ENCODE results near the gene PCSK6.
"Not testable (repeated sequence)": the region's sequence is repeated elsewhere in the genome, so short reads cannot be mapped to it uniquely, and the experiment has no call there.

The PCSK6 gene

DNA sequence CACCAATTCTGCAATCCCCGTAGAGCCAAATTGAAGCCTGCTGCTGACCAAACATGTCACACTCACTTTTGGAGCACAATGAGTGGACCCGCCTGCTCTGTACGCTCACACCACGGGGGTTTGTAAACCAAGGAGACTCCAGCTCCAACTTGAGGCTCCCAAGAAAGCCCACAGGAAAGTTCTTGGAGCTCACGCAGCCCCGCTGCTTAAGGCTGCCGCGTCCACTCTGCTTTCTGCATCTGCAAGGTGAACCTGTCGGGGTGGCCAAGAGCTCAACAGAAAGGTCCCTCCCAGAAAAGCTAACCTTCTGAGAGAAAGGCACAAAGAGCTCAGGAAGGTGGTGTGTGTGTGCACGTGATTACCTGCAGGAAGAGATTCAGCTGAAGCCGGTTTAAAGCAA is 94.9 kb downstream of the PCSK6 start:
- DNase-seq, result no peak

DNA sequence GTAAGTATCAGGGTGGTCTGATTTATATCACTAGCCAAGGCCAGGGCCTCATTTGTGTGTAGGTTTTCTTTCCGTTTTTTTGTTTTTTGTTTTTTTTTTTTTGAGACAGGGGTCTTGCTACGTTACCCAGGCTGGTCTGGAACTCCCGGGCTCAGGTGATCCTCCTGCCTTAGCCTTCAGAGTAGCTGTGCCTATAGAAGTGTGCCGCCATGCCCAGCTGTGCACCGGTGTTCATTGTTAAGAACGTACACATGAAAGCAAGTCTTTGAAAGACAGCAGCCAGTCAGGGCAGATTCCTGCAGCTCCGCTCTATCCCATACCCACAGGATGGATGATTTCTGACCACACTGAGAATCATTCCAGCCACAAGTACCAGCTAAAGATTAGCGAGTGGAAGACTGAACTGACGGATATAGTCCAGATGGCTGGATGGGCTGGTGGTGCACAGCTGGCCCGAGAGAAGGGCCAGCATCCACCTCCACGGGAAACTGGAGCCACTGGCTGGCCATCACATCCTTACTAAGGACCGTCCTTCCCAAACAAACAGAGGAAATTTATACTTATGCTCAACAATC is 95.4 kb downstream of the PCSK6 start:
- no peak for DNase-seq

DNA sequence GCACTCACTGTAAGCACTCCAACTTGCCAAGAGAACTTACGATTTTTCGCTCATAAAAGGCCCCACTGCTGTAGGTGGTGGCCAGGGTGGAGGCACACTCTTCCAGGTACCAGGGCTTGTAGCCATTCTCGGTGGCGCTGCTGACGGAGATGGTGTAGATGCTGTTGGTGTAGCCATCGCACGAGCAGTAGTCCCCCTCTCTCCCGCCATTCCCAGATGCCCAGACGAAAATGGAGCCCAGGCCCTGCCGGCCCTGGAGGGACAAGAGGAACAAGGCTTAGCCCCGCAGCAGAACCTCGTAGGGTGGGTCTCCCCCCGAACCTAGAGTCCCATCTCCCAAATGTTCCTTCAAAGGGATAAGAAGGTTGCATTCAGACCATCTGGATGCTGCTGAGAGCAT is 96.3 kb downstream of the PCSK6 start:
- DNase-seq, result no peak

DNA sequence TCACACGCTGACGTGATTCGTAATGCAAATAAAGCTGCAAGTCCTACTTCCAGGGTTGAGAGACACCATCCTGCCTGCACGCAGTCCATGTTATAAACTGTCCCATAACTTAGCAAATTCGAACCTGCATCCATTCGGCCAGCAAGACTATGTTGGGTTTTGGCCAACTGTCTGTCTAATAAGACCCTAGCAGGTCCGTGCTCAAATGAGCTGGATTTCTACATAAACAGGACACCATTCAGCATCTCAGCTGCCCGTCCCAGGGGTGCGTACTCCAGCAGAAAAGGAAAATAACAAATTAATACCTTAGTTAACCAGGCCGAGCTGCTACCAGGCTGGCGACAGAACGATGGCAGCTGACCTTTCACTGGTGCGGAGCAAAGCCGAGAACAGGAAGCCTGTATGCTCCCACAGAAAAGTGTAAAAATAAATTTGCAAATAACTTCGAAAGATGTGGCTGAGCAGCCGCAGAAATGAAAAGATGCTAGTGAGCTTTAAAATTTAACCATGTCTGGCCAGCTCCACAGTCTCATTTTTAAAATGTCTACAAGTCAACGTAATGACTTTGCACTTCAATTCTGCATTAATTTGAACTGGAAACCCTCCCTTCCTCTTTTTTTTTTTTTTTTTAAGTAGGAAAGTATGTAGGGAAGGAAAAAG is 97.4 kb downstream of the PCSK6 start:
- DNase-seq, result no peak

DNA sequence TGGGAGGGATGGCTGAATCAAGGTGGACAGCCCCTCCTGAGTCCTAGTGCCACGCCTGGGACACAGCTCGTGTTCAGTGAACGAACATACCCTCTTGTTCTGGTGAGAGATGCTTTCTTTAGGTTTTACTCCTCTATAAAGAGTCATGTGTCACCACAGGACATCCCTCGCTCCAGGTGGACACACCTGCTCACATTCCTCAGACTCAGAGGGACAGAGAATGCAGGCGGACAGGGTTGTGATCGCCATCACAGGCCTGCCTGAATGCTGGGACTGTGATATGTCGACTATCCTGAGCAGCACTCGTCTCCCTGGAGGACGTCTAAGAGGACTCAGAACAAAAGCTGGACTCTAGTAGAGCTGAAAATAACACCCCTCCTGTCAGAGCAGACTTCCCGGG is 98.1 kb downstream of the PCSK6 start:
- no peak for DNase-seq

DNA sequence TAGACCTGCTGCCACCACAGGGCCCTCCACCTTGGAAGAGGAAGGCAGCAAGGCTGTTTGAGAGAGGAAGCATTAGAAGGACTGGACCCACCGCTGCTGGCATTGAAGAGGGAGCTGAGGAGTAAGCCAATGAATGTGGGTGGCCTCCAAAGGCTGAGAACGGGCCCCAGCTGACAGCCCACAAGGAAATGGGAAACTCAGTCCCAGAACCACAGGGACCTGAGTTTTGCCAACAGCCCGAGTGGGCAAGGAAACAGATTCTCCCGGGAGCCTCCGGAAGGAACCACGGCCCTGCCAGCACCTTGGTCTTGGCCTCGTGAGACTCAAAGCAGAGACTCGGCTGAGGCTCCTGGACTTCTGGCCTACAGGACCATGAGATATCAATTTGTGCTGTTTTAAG is 99.0 kb downstream of the PCSK6 start:
- DNase-seq, result no peak

DNA sequence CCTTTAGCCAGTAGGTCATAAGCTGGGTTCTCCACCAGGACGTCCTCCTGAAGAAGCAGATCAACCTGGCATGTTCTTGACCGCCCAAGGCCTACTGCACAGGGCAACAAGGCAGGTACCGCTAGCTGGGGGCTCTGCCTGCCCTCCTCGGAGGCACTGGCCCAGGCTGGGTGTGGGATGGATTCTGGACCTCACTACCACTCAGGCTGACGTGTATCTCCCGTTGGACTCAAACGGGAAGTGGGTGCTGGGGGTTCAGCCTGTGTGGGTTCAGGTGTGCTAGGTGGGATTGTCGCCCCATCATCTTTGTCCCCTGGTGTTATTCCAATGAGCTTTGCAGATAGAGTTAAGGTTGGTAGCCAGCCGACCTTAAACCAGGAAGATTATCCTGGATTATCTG is 99.4 kb downstream of the PCSK6 start:
- no peak for DNase-seq

DNA sequence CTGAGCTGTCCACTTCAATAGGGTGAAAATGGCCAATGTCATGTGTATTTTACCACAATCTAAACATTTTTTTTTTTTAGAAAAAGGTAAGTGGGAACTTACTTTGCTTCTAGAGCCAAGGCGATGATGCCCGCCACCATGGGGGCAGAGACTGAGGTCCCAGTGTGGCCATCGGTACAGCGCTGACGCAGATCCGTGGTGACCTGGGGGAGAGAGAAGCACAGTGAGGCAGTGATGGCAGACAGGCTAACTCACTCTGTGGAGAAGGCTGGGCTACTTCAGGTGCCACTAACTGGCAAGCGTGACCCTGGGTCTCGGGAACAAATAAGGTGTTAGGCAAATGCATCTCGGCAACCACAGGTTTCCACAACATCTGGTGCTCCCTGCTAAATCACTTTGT is 100.1 kb downstream of the PCSK6 start:
- no peak for DNase-seq

DNA sequence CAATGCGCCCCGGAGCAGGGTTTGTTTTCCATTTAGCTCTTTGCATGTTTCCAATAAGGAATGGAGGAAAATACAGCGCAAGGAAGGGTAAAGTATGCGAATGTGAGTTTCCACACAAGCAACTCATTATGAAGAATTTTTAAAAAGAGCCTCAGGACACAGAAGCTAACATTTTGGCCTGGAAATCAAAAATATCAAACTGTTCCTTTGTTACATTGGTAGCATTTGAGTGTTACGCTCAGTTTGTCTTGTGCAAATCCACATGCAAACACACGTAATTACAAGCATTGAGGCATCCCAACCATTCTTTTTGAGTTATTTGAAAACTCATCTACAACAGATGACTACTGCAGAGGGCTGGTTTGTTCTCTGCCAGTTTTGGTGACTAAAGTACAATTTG is 101.5 kb downstream of the PCSK6 start:
- DNase-seq, result no peak

DNA sequence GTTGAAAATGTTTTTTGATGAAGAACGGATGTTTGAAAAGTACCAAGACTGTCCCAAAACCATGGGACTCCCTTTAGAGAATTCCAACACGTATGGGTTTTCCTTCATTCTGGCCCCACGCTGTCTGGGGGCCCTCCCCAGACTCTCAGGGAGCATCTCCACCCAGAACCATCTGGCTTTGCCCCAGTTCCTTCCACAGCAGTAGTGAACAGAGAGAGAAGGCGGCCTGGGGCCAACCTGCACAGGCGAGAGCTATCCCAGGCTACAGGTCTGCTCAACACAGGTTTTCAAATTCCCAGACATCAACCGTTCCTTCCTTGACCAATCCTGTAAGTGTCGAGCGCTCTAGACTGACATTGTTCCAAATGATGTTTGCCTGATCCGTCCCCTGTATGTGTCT is 101.9 kb downstream of the PCSK6 start:
- no peak for DNase-seq

DNA sequence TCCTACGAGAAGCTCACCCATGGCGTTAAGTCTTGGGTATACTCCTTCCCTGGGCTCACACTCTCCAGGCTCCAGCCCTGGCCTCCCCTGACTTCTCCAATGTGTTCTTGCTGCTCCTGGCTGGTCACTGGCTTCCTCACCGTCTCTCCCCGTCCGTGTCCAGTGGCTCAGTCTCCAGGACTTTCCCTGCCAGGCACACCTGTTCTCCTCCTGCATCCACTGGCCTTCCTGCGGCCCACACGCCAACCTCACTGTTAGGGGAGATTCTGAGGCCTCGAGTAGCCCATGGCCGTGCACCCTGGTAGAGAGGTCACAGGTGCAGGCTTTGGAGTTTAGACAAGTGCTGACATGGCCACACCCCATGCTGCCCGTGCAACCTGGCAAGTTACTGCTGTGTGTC is 102.5 kb downstream of the PCSK6 start:
- no peak for DNase-seq

DNA sequence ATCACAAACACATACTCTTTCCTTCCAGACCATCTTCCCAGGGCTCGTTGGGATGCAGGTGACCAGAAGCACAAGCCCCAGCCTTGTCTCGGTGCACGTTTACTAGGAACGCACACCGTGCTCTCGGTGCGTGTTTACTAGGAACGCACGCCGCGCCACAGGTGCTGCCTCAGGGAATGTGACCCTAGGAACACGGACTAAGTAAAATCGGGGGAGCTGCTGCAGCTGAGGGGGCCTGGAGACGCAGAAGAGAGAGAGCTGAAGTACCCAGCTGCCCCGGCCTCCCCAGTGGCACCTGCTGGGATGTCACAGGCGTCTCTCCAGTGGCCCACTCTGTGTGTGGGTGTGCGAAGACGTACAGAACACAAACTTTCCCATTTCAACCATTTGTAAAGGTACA is 103.5 kb downstream of the PCSK6 start:
- no peak for DNase-seq

DNA sequence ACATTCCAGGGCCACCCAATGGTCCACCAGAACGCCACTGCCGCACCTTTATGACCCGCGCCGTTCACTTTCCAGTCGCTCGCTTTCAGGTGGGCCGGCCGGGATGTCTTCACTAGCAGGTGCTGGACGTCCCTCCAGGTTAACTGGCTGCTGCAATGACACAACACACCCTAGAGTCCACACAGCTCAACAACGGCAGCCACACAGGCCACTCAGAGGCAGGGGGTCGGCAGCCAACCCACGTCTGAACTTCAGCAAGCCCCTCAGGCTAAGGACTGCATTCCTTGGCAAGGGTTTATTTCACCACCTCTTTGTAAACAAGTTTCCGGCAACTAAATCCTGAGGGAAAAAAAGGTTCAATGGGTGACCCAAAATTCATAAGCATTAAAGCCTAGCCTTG is 105.2 kb downstream of the PCSK6 start:
- no peak for DNase-seq

DNA sequence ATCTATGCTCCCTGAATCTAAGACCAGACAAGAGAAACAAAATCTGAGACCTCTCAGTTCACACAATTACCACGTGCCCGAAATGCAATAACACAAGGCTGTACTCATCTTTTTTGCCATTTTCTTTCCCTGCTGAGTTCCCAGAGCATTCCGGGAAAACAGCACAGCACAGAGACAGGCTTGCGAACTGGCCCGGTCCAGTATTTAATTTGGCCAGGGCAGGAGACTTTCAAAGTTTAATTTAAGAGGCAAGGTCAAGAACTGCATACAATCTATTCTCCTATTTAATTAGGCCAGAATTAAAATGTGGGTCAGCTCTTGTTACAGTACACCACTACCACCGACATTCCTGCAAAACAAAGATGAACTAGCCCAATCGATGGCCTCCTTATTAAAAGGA is 107.0 kb downstream of the PCSK6 start:
- no peak for DNase-seq

DNA sequence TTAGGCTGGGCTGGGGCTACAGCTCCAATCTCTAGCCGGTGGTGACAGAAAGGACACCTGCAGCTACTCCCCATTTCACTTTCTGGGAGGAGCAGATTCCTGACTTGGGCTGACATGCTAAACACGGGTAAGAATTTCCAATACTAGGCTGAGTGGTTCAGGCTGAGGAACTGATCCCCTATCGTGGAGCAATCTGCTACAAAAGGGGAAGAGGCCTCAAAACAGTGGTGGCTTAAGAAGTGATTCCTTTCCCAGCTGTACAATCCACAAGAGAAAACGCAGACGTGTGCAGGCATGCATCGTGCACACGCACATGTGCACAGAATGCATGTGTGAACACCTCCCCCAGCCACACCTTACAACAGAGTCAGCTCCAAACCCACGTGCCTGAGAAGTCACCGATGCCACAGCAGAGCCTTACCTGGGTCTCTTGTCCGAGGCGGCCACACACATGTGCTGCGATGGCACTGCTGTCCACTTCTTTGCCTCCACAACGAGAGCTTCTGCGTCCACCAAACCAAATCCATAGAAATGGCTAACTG is 107.8 kb downstream of the PCSK6 start:
- no peak for DNase-seq

DNA sequence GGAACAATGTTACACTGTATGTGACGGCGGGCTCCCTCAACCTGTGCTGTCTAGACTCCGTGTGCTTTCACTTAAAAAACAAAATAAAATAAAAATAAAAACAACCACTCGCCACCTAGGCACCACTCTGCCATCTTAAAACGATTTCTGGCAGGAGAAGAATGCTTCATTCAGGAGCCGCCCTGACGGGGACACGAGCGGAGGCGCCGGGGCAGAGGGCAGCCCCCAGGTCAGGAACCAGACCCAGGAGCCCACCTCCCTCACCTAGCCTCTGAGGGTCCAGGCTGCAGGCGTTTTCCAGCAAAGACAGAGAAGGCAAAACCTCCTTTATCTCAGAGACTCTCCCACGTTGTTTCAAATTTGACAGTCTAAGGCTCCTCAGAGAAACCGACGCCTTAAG is 109.4 kb downstream of the PCSK6 start:
- no peak for DNase-seq

DNA sequence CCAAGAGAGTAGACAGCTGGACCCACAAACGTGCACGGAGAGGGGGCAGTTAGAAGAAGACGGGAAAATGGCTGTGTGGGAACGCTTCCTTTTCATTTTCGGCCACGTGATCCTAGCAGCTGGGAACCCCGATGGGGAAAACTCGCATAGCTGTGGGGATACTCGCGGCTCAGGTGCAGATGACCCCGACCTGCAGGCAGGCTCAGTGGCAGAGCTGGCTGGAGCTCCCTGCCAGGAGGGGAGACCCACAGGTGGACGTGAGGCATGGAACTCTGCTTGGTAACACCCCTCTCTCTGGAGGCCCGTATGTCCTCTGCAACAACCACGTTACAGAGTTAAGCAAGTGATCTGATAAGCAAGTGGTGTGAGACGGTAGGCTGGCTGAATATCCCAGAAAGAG is 109.9 kb downstream of the PCSK6 start:
- no peak for DNase-seq

DNA sequence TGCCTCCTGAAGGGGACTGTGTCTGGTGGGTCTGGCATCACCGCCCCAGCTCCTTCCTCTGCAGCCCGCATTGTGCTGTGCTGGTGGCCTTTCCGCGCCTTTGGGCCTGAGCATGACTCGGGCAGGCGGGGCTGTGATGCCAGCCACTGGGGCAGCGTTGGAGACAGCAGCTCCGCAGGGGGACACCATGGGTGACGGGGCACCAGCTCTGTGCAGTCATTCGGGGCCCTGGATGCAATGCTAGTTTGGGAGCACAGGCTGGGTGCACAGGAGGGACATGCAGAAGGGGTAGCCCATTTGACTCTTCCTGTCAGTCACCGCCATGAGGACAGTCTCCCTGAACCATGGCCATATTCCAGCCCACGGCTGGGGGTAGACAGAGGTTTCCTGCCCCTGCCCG is 110.6 kb downstream of the PCSK6 start:
- DNase-seq, result no peak

DNA sequence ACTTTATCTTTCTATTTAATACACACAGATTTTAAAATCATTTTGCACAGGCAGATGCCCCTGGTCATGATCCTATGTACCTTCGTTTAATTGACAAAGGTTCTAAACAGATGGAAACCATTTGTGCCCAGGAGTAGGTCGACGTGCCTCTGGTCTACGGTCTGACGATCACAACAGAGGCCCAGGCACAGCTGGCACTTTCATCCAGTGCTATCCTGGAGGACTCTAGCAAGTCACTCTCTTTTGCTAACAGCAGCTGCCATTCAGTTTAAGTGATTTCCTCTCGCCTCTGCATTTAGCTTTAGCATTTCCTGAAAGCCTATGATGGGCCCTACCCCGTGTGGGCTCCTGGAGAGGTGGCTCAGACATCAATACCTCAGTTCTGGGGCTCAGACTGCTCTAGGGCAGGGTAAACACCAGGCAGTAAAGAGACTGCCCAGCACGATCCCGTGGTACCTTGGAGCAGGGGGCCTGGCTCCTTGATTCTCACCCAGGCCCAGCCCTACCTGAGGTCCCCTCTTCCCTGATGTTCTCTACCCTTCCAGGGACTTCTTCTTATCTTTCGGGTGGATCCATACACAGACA is 111.2 kb downstream of the PCSK6 start:
- DNase-seq, result no peak

DNA sequence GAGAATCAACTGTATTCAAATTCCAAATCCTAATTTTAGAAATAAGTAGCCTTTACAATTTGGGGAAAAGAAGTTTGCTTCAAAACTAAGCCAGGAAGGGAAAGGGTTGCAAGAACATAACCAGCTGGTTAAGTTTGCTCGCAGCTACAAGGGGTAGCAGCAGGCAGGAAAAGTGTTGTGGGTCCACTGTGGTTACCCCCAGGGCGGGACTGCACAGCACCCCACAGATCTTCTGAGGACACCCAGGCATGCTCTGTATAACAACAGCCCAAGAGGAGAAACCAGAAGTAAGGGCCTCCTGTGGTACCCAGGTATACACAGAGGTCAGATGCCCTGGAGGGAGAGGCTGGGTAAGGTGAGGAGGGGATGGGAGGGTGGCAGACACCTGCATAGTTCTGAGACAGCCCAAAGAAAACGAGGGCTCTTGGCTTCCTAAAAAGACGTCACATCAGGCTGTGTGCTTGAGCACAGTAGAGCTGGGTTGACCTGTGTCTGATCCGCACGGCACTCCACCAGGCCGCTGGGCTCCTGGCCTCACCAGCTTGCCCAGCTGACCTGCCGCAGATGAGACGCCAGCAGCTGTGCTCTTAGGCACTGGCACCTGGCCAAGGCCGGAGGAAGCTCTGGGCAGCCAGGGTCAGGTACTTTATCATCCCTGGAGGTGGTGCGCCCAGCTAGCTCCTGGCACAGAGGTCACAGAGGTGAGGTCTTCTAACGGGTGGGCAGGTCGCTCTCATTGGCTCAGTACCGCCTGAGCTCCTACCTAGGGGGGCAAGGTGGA is 112.7 kb downstream of the PCSK6 start:
- no peak for DNase-seq

DNA sequence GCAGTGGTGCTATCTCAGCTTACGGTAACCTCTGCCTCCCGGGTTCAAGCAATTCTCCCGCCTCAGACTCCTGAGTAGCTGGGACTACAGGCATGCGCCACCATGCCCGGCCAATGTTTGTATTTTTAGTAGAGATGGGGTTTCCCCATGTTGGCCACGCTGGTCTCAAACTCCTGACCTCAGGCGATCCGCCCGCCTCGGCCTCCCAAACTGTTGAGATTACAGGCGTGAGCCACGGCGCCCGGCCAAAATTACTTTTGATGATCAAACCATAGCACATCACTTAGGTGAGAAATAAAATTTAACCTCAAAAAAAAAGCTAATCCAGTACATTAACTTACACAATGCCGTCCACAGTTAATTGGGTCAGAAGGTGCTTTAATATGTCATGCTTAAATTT is 114.5 kb downstream of the PCSK6 start:
- DNase-seq, result not testable (repeated sequence)

DNA sequence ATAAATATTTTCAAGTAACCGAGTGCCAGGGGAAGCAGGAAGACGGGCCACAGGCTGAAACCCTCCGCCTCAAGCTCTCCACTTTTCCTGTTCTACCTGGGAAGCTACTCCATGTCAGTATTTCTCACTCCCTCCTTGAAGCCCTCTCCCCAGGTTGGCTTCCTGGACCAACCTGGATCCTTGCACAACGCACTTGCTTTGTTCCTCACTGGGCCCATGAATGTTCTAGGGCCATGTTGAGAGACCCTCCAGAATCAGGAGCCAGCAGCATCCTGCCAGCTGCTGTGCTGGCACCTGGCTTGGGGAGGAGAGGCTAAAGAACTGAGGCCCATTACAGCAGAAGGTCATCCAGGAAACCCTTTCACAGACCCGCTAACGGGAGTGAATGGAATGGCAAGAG is 115.2 kb downstream of the PCSK6 start:
- DNase-seq, result no peak

DNA sequence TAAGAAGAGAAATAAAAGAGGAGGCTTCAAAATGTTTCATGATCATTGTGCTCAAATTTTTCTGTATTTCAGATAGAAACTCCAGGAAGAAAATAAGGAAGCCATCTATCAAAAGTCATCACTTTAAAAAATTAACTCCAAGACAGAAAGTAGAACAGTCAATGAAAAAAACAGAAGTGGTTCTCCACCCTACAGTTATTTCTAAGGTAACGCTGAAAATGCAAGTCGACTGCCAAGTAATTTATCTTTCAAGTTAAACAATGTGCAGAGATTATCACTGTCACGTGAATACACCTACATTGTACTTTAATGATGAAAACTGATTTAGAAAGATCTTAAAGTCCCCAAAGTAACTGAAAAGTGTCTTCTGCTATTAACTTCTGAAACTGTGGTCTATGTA is 115.9 kb downstream of the PCSK6 start:
- no peak for DNase-seq

DNA sequence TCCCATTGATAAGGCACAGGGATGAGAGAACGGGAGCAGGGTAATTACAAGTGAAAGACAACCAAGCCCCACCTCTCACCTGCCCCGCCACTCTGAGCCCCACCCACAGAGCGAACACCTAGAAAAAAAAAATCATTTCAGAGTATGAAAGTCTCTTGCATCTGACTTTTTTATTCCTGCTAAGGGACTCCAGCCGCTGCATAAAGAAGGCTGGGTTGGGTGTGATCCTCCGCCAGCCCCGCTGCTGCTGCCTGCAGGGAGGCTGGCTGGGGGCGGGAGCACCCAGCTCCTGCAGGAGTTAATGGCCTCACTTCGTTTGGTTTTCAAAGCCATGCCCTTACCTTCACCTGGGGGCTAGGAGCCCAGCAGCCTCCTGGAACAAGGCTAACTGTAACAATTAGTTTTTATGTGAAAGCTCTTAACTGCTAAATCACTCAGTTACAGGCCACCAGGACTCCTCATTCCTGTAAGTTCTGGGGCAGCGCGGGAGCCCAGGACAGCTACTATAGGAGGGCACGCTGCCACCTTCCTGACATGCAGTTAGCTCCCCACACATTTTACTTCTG is 116.5 kb downstream of the PCSK6 start:
- DNase-seq, result no peak
